Frontal cortex (tissue), 4 donors: Measurements from ENCODE around the gene OLIG2. TPM values are rescaled to one million over a fixed set of nuclear protein-coding genes. Genes with fewer than 3 reads are reported as not detected.
A peak's percentile ranks its signal among the peaks of the same experiment; 100 is the strongest.

Source experiments
- DNase-seq, 2 donors: peaks; one replicate each; pipeline ENCODE4 v3.0.0; 2012; ENCODE audit warnings: low spot score in 2 of 2
- FAIRE-seq: peaks from 2 replicates; lab custom pipeline; 2012; peaks lifted over from hg19 to GRCh38; lab: Jason Lieb, UNC
- total RNA-seq: library from RNA; depleted of rRNA; stranded (reverse); fragments of >200 nt; gene quantifications from one replicate; pipeline ENCODE4 v1.2.3, GENCODE V29; 2014
- donor health status: control.
- donor health status: control.
- donor health status: control.

Gene OLIG2
- 14.7 TPM for total RNA-seq

DNA sequence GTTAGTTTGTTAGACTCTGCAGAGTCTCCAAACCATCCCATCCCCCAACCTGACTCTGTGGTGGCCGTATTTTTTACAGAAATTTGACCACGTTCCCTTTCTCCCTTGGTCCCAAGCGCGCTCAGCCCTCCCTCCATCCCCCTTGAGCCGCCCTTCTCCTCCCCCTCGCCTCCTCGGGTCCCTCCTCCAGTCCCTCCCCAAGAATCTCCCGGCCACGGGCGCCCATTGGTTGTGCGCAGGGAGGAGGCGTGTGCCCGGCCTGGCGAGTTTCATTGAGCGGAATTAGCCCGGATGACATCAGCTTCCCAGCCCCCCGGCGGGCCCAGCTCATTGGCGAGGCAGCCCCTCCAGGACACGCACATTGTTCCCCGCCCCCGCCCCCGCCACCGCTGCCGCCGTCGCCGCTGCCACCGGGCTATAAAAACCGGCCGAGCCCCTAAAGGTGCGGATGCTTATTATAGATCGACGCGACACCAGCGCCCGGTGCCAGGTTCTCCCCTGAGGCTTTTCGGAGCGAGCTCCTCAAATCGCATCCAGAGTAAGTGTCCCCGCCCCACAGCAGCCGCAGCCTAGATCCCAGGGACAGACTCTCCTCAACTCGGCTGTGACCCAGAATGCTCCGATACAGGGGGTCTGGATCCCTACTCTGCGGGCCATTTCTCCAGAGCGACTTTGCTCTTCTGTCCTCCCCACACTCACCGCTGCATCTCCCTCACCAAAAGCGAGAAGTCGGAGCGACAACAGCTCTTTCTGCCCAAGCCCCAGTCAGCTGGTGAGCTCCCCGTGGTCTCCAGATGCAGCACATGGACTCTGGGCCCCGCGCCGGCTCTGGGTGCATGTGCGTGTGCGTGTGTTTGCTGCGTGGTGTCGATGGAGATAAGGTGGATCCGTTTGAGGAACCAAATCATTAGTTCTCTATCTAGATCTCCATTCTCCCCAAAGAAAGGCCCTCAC is at the start of gene OLIG2:
OLIG2 (plus strand) TSS at position 447 of the 954 bp plus-strand sequence. CDS start 928 bp downstream, outside the sequence.
- no peak for FAIRE-seq
- peak; percentile 89 to 95 for DNase-seq

GRCh38 chr21:32976791-32977190 is 48.9 kb upstream of the OLIG2 start:
- DNase-seq (no peak), FAIRE-seq (no peak)

- DNase-seq (no peak), FAIRE-seq (no peak)
Observed at GRCh38 chr21:32977216-32977615, 48.5 kb upstream of the OLIG2 start.

- FAIRE-seq (no peak), DNase-seq (peak in 1 of 2 donors; percentile 31)
Observed at GRCh38 chr21:32978331-32979270, 47.1 kb upstream of the OLIG2 start.

DNA sequence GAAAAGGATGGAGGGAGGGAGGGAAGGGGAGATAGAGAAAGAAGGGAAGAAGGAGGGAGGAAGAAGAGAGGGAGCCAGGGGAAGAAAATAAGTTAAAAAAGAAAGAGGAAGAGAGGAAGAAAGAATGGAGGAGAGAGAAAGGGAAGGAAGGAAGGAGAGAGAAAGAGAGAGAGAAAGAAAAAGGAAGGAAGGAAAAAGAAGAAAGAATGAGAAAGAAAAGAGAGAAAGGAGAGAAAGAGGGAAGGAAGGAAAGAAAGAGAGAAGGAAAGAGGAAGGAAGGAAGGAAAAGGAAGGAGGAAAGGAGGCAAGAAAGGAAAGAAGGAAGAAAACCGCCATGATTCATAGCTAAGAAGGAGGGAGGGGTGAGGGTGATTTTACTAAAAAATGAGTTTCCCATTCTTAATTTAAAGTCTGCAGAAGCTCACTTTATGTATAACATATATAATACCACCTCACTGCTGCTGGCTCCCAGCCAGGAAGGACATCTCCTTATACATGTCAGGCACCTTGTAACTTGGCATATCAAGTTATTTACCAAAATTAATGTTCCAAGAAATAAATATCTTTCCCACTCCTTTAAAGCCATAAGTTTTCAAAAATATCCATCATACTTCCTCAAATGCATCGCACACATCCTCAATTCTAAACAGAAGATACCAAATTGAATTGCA is 46.0 kb upstream of the OLIG2 start:
- DNase-seq (no peak), FAIRE-seq (no peak)

GRCh38 chr21:32981096-32981495 is 44.6 kb upstream of the OLIG2 start:
- DNase-seq (no peak), FAIRE-seq (no peak)

- DNase-seq (no peak), FAIRE-seq (no peak)
Observed at GRCh38 chr21:32990666-32991065, 35.1 kb upstream of the OLIG2 start.

- DNase-seq (no peak), FAIRE-seq (no peak)
Observed at GRCh38 chr21:32991361-32991760, 34.4 kb upstream of the OLIG2 start.

- FAIRE-seq, result no peak
- DNase-seq, result no peak
Observed at GRCh38 chr21:32993894-32994293, 31.8 kb upstream of the OLIG2 start.

DNA sequence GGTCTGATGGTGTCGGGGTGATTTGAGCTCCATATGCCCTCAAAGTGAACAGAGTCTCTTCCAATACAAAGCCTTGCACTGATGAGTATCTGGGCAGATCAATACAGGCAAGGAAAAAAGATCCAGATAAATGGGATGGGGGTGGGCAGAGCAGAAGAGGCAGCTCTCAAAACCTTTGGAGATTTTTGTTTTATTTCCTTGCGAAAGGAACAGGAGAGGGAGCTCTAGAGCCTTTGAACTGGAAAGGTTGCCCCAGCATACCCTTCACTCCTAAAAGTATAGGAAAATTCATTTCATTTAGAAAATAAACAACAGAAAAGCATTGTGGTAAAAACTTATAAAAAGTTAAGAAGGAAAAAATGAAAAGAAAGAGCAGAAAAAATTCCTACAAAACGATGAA is 31.4 kb upstream of the OLIG2 start:
- DNase-seq (no peak), FAIRE-seq (no peak)

- DNase-seq (no peak), FAIRE-seq (no peak)
Observed at GRCh38 chr21:33007747-33008146, 18.0 kb upstream of the OLIG2 start.

- no peak for DNase-seq
- FAIRE-seq, result no peak
Observed at GRCh38 chr21:33008333-33009051, 17.2 kb upstream of the OLIG2 start.

- no peak for FAIRE-seq
Observed at GRCh38 chr21:33010931-33011330, 14.8 kb upstream of the OLIG2 start.

GRCh38 chr21:33011462-33011861 is 14.3 kb upstream of the OLIG2 start:
- DNase-seq, result no peak
- FAIRE-seq, result no peak

More at GRCh38 chr21:33010931-33011330, 14.8 kb upstream of the OLIG2 start:
- DNase-seq, result no peak

GRCh38 chr21:33013626-33014025 is 12.1 kb upstream of the OLIG2 start:
- DNase-seq (no peak), FAIRE-seq (no peak)

DNA sequence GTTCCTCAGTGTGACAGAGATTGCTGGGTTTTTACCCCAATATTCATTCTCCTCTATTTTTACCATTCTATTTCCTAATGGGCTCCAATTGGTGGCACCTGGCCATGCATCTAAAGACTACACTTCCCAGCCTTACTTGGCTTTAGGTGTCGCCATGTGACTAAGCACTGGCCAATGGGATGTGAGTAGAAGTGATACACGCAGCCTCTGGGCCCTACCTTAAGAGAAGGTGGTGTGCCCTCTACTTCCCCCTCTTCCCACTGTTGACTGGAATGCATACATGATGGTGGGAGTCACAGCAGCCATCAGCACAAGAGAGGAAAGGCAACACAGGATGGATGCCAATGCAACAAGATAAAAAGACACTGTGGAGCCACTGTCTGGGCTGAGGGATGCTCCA is 11.4 kb upstream of the OLIG2 start:
- DNase-seq (no peak), FAIRE-seq (no peak)

DNA sequence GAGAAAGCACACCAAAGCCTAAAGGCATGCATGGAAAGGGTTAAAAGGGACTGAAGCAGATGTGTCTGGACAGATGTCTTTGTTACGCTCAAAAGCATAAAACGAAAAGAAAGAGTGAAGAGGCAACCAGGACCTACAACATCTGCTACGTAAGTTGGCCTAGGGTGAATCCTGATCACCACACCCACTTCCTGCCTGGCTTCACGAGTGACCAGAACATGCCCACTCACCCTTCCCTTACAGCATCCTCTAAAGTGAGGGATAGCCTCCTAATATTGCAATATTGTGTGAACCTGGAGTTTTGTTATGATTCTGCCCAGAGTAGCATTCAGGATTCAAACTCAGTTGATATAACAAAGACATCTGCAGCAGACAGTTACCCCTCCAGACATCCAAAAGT is 10.6 kb upstream of the OLIG2 start:
- FAIRE-seq, result no peak
- no peak for DNase-seq

GRCh38 chr21:33015756-33016155 is 10.0 kb upstream of the OLIG2 start:
- FAIRE-seq, result no peak

GRCh38 chr21:33018707-33019465 is 6.8 kb upstream of the OLIG2 start:
- DNase-seq, result no peak
- no peak for FAIRE-seq

More at GRCh38 chr21:33015756-33016155, 10.0 kb upstream of the OLIG2 start:
- no peak for DNase-seq
